Neural progenitor cell (in vitro differentiated cells): ENCODE data around the gene AHR. TPM values are rescaled to one million over a fixed set of nuclear protein-coding genes. Genes with fewer than 3 reads are reported as not detected.

Source experiments
- DNase-seq: peaks from one replicate; pipeline ENCODE4 v3.0.0-alpha.2; 2016; ENCODE audit warnings: low spot score
- H2AFZ ChIP-seq: fragments of 200-600 bp; sonication (generic); replicated peaks from 2 replicates; pipeline ENCODE4 v1.6.1; 2016; ENCODE audit warnings: antibody characterized with exemption
- H3F3A ChIP-seq: fragments of 200-600 bp; sonication (generic); 2 replicates; pipeline ENCODE4 v1.6.1; 2016; ENCODE audit warnings: antibody characterized with exemption, low read depth
- H3K27ac ChIP-seq: fragments of 200-600 bp; sonication (generic); 2 replicates; pipeline ENCODE4 v1.5.1; 2016; ENCODE audit warnings: mild to moderate bottlenecking
- H3K27me3 ChIP-seq: fragments of 200-600 bp; sonication (generic); 2 replicates; pipeline ENCODE4 v1.6.1; 2016; ENCODE audit warnings: mild to moderate bottlenecking, moderate library complexity
- H3K36me3 ChIP-seq: fragments of 200-600 bp; sonication (generic); 2 replicates; pipeline ENCODE4 v1.5.1; 2016
- H3K4me1 ChIP-seq: fragments of 200-600 bp; sonication (generic); 2 replicates; pipeline ENCODE4 v1.6.1; 2016; ENCODE audit warnings: mixed run types
- H3K4me2 ChIP-seq: fragments of 200-600 bp; sonication (generic); 2 replicates; pipeline ENCODE4 v1.6.1; 2016
- H3K4me3 ChIP-seq: fragments of 200-600 bp; sonication (generic); 2 replicates; pipeline ENCODE4 v1.5.1; 2016
- H3K79me2 ChIP-seq: fragments of 200-600 bp; sonication (generic); 2 replicates; pipeline ENCODE4 v1.6.1; 2016; ENCODE audit warnings: low read depth
- H3K9ac ChIP-seq: fragments of 200-600 bp; sonication (generic); 2 replicates; pipeline ENCODE4 v1.6.1; 2016
- H3K9me3 ChIP-seq: fragments of 200-600 bp; sonication (generic); 2 replicates; pipeline ENCODE4 v1.5.1; 2016; ENCODE audit warnings: low read depth
- H4K20me1 ChIP-seq: fragments of 200-600 bp; sonication (generic); 2 replicates; pipeline ENCODE4 v1.6.1; 2016; ENCODE audit warnings: low read depth
- H3K27ac Mint-ChIP-seq: 3 replicates; pipeline ENCODE4 v1.8.0; 2021; ENCODE audit warnings: mixed read lengths
- H3K27me3 Mint-ChIP-seq: 2 replicates; pipeline ENCODE4 v1.8.0; 2022; ENCODE audit warnings: low read depth, mild to moderate bottlenecking, inconsistent platforms, moderate library complexity, mixed read lengths; ENCODE audit not compliant: insufficient read depth
- H3K36me3 Mint-ChIP-seq: 3 replicates; pipeline ENCODE4 v1.8.0; 2021; ENCODE audit warnings: mixed read lengths
- H3K4me1 Mint-ChIP-seq: 3 replicates; pipeline ENCODE4 v1.8.0; 2021; ENCODE audit warnings: mixed read lengths
- H3K4me3 Mint-ChIP-seq: 3 replicates; pipeline ENCODE4 v1.8.0; 2021; ENCODE audit warnings: mild to moderate bottlenecking, moderate library complexity, mixed read lengths
- H3K9me3 Mint-ChIP-seq: 3 replicates; pipeline ENCODE4 v1.8.0; 2020; ENCODE audit warnings: mixed read lengths
- EZH2 ChIP-seq: fragments of 200-600 bp; sonication (generic); IDR thresholded peaks from 2 replicates; pipeline ENCODE4 v1.6.1; 2017; ENCODE audit warnings: antibody characterized with exemption, mild to moderate bottlenecking, moderate library complexity
- EZH2phosphoT487 ChIP-seq: fragments of 200-600 bp; sonication (generic); IDR thresholded peaks from 2 replicates; pipeline ENCODE4 v1.6.1; 2017; ENCODE audit warnings: antibody characterized with exemption
- total RNA-seq: library from RNA; depleted of rRNA; stranded (reverse); fragments of >200 nt; gene quantifications from 2 replicates; pipeline ENCODE4 v1.2.3, GENCODE V29; 2015; ENCODE audit warnings: low replicate concordance
- TF ChIP-seq, protein P1 (sequence below): fragments of 200-600 bp; sonication (generic); IDR thresholded peaks from 2 replicates; pipeline ENCODE4 v1.5.1; 2017; ENCODE audit warnings: antibody characterized with exemption, mild to moderate bottlenecking

Gene AHR
- total RNA-seq = 5.0 and 5.7 TPM in 2 replicates

- peaks cover 8% of the 10 kb centered on the region for H3K4me1 Mint-ChIP-seq
- no peaks in the 10 kb centered on the region for H3K36me3 Mint-ChIP-seq
- H3K79me2 ChIP-seq = peaks cover 10% of the 10 kb centered on the region
- peak within 1 kb of the TSS; percentile 91 for H3K4me2 ChIP-seq
- no peak within 1 kb of the TSS for H3K27ac Mint-ChIP-seq
- peaks cover 4% of the 10 kb centered on the region for H3K4me1 ChIP-seq
- no peak within 1 kb of the TSS for H3K9ac ChIP-seq
- H3K4me3 Mint-ChIP-seq = peak within 1 kb of the TSS; percentile 90
- no peaks in the 10 kb centered on the region for H4K20me1 ChIP-seq
- peaks cover 10% of the 10 kb centered on the region for H3K27me3 Mint-ChIP-seq
- H3K27ac ChIP-seq = no peak within 1 kb of the TSS
- no peaks in the 10 kb centered on the region for H3K36me3 ChIP-seq
- peaks cover 48% of the 10 kb centered on the region for H3K27me3 ChIP-seq
- H3K9me3 Mint-ChIP-seq = no peaks in the 10 kb centered on the region
- H3K9me3 ChIP-seq = no peaks in the 10 kb centered on the region
- peak within 1 kb of the TSS; percentile 80 for H3K4me3 ChIP-seq
- TF ChIP-seq EZH2 (no peak), EZH2phosphoT487 (no peak)
- TF ChIP-seq, protein P1, sequence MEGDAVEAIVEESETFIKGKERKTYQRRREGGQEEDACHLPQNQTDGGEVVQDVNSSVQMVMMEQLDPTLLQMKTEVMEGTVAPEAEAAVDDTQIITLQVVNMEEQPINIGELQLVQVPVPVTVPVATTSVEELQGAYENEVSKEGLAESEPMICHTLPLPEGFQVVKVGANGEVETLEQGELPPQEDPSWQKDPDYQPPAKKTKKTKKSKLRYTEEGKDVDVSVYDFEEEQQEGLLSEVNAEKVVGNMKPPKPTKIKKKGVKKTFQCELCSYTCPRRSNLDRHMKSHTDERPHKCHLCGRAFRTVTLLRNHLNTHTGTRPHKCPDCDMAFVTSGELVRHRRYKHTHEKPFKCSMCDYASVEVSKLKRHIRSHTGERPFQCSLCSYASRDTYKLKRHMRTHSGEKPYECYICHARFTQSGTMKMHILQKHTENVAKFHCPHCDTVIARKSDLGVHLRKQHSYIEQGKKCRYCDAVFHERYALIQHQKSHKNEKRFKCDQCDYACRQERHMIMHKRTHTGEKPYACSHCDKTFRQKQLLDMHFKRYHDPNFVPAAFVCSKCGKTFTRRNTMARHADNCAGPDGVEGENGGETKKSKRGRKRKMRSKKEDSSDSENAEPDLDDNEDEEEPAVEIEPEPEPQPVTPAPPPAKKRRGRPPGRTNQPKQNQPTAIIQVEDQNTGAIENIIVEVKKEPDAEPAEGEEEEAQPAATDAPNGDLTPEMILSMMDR = no peak
- H3F3A ChIP-seq = no peaks in the 10 kb centered on the region
- peak; percentile 88 for DNase-seq
- H2AFZ ChIP-seq = peak within 1 kb of the TSS; percentile 99
Measured at GRCh38 chr7:17298102-17298839, at the start of gene AHR. Gene AHR (plus strand): TSS chr7:17298652. CDS start chr7:17299265, 613 bp downstream.

DNA sequence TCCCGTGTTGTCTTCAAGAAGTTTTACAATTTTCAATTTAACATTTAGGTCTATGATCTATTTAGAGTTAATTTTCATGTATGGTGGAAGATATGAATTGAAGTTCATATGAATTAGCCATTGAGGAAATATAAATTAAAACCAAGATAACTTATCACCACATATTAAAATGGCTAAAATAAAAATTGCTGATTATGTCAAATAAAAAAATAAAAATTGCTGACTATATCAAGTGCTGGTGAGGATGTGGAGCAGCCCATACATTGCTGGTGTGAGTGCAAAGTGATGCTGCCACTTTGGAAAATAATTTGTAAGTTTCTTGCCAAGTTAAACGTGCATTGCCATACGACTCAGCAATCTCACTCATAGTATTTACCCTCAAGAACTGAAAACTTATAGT lies 44.6 kb upstream of the AHR start:
- Histone ChIP-seq H3K27me3 (no peaks in the 10 kb centered on the region), H3K27ac (no peak overlapping the region), H4K20me1 (no peaks in the 10 kb centered on the region), H3K4me2 (no peak overlapping the region), H3K4me3 (no peak overlapping the region), H3K9ac (no peak overlapping the region), H3F3A (no peaks in the 10 kb centered on the region), H3K79me2 (no peaks in the 10 kb centered on the region), H3K4me1 (no peaks in the 10 kb centered on the region), H3K9me3 (no peaks in the 10 kb centered on the region), H2AFZ (no peak overlapping the region), H3K36me3 (no peaks in the 10 kb centered on the region)
- H3K27me3 Mint-ChIP-seq = no peaks in the 10 kb centered on the region
- H3K36me3 Mint-ChIP-seq = no peaks in the 10 kb centered on the region
- no peak for DNase-seq
- TF ChIP-seq EZH2 (no peak), EZH2phosphoT487 (no peak)
- TF ChIP-seq, protein P1 = no peak
- no peaks in the 10 kb centered on the region for H3K9me3 Mint-ChIP-seq
- no peak overlapping the region for H3K4me3 Mint-ChIP-seq
- H3K27ac Mint-ChIP-seq = no peak overlapping the region
- H3K4me1 Mint-ChIP-seq = no peaks in the 10 kb centered on the region

DNA sequence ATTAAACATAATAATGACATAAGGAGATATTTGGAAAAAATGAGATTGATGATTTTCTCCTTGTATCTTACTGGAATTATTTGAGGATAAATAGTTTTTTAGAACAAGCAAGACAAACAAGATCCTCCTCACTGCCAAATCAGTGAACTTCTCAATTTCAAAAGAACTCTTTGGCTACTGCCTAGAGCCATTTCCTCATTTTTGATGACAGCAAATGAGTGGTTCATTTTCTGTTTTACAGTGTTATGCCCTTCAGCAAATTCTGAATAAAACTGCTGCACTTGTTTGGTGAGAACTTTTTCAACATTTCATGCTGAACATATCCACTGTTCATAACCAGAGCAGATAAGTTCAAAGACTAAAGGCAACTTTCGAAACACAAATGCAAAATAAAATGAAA lies 42.5 kb upstream of the AHR start:
- H3K27ac Mint-ChIP-seq = no peak overlapping the region
- H3K27me3 Mint-ChIP-seq = no peaks in the 10 kb centered on the region
- TF ChIP-seq EZH2phosphoT487 (no peak), EZH2 (no peak)
- TF ChIP-seq, protein P1 = no peak
- Histone ChIP-seq H4K20me1 (no peaks in the 10 kb centered on the region), H3K79me2 (no peaks in the 10 kb centered on the region), H3K27me3 (no peaks in the 10 kb centered on the region), H3F3A (no peaks in the 10 kb centered on the region), H3K9me3 (no peaks in the 10 kb centered on the region), H3K36me3 (no peaks in the 10 kb centered on the region), H3K4me2 (no peak overlapping the region), H3K4me1 (no peaks in the 10 kb centered on the region), H2AFZ (no peak overlapping the region), H3K9ac (no peak overlapping the region), H3K4me3 (no peak overlapping the region), H3K27ac (no peak overlapping the region)
- H3K4me3 Mint-ChIP-seq = no peak overlapping the region
- no peaks in the 10 kb centered on the region for H3K36me3 Mint-ChIP-seq
- no peak for DNase-seq
- H3K4me1 Mint-ChIP-seq = no peaks in the 10 kb centered on the region
- no peaks in the 10 kb centered on the region for H3K9me3 Mint-ChIP-seq
